ENCODE results near the gene AIF1. TPM values are rescaled to one million over a fixed set of nuclear protein-coding genes. Genes with fewer than 3 reads are reported as not detected.
A peak's percentile ranks its signal among the peaks of the same experiment; 100 is the strongest.
"Not testable (repeated sequence)": the region's sequence is repeated elsewhere in the genome, so short reads cannot be mapped to it uniquely, and the experiment has no call there.

Gene AIF1
- total RNA-seq, 1 experiment from 2014 or later: not detected

DNA sequence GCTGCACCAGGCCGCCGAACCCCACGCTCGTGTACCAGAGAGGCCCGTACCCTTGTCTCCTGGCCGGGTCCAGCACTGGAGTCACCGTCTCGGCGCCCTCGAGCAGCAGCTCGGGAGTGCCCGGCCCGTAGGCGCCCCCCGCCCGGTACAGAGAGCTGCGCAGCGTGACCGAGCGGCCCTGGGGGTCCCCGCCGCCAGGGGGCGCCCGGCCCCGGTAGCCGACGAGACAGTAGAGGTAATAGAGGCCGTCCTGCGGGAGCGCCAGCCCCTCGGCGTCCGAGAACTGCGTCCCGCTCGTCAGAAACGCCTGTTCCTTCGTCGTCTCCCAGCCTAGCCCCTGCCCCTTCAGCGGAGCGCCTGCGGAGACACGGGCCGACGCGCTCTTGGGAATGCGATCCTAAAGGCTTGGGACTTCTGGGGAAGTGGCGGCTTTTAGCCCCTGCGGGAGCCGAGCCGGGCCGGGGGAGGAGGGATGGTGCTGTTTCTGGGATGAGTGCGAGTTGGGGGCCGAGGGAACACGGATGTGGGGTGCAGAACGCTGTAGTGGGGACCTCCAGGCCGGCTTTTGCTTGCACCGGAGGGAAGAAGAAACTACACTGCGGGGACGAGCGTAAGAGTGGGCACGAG lies 34.1 kb upstream of the AIF1 start:
- DNase-seq (ENCODE audit: low spot score): peak; percentile 48

DNA sequence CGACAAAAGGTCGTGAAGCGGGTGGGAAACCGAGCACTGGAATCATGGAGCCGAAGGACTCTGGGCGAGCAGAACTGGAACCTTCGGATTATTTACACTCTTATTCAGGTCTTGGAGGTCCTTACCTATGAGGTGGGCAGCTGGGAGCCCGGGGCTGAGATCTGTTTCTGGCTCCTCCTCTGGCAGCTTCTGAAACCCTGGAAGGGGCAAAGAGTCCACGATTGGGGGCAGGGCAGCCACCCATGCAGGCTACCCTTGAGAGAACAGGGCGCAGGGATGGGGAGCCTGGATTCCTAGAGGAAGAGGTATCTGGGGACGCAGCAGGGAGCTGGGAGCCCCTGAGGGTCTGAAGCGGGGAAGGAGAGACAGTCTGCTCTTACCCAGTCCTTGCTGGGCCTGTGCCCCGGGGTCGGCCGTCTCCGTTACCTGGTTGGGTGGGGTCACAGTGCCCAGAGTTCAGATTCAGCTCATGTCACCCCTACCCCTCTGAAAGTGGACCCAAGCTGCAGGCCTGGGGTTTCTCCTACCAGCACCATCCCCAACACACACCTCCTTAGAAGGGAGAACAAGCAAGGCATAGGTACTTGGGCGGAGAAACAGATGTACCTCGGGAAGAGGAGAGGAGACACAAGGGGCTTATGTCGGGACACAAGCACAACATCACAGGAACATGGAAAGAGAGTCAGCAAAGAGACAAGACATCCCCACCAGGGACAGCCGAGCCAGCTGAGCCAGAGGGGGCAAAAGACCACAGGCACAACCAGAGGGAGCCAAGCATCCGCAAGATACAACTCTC lies 33.4 kb upstream of the AIF1 start:
- DNase-seq (ENCODE audit: low spot score): no peak

DNA sequence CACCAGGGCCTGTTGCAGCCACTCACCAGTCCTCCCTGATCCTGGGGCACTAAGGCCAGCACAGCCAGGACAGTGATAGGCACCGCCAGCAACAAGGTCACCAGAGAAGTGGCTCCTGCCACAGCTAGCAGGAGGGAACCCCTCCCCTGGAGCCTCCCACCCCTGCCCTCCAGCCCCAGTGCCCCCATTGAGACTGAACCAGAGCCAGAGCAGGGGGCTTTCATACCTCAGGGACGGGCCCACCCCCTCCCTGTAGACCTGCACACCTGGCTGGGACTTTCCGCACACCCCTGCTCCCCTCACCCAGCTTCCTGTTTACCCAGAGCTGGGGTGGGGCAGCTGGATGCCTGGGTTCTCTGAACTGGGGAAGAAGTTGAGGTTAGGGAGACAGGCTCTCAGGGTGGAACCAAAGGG lies 32.8 kb upstream of the AIF1 start, which contains the start of gene LTB:
TSS of gene LTB (minus strand) at position 195 of the 414 bp plus-strand sequence. CDS start at position 188, 7 bp downstream.
- no peak for DNase-seq (ENCODE audit: low spot score)

DNA sequence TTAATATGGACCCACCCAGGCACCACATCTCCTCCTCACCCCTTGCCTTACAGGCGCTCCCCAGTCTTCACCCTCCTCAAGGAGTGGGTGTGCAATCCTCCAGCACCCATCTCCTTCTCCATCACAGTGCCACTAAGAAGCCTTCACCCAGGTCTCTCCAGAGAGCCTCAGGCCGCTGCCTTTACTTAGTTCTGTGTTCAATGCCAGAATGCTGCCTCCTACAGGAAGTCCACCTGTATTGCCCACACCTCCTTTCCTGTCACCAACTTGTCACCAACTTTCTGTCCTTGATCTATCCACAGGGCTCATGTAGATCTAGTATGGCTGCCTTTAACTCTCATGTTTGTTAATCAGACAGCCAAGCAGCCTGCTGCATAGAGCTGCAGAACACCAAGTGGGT lies 29.5 kb upstream of the AIF1 start:
- peak; percentile 7 for DNase-seq (ENCODE audit: low spot score)

DNA sequence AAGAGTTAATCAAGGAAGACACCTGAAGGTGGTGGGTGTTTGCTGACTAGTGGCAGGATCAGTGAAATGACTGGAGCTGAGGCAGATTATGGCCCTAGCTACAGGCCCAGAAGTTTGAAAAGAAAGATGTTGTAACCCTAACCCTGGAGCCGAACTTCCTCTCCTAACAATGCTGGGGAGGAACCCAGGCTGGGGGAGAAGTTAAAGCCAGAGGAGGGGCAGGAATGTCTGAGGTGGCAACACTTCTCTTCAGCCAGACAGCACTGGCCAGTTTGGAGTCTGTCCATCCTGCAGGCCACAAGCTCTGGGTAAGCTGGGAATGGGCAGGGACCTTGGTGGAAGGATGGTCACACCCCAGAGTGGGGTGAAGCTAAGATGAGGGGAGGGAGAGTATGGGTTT lies 29.0 kb upstream of the AIF1 start, which contains the start of gene LST1:
TSS of gene LST1 (plus strand) at position 270 of the 400 bp plus-strand sequence. CDS start 1,023 bp downstream, outside the sequence.
- no peak for DNase-seq (ENCODE audit: low spot score)

DNA sequence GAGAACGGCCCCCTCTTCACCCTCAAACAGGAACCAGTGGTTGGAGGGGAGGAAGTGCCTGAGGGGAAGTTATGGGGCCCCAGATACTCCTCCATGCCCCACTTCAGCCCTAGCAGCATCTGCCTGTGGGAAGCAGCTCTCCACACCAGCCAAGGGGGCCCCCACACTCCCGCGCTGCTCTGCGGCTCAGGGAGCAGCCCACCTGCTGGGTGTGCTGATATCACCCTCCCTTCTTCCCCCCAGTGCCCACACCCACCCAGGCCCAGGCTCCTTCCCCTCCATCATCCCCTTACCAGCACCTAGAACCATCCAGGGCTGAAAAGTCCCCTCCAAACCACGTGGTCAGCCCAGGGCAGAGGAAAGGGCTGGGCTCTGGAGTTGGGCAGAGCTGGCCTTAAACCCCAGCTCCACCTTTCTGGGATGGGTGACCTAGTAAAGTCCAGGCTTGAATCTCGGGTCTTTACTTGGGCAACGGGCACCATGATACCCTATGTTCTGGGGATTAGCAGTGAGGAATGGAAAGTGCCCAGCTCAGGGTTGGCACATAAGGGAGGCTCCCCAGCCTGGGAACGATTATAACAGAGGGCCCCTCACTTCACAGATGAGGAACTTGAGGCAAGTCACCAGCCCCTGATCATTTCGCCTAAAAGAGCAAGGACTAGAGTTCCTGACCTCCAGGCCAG lies 28.3 kb upstream of the AIF1 start:
- DNase-seq (ENCODE audit: low spot score): no peak

DNA sequence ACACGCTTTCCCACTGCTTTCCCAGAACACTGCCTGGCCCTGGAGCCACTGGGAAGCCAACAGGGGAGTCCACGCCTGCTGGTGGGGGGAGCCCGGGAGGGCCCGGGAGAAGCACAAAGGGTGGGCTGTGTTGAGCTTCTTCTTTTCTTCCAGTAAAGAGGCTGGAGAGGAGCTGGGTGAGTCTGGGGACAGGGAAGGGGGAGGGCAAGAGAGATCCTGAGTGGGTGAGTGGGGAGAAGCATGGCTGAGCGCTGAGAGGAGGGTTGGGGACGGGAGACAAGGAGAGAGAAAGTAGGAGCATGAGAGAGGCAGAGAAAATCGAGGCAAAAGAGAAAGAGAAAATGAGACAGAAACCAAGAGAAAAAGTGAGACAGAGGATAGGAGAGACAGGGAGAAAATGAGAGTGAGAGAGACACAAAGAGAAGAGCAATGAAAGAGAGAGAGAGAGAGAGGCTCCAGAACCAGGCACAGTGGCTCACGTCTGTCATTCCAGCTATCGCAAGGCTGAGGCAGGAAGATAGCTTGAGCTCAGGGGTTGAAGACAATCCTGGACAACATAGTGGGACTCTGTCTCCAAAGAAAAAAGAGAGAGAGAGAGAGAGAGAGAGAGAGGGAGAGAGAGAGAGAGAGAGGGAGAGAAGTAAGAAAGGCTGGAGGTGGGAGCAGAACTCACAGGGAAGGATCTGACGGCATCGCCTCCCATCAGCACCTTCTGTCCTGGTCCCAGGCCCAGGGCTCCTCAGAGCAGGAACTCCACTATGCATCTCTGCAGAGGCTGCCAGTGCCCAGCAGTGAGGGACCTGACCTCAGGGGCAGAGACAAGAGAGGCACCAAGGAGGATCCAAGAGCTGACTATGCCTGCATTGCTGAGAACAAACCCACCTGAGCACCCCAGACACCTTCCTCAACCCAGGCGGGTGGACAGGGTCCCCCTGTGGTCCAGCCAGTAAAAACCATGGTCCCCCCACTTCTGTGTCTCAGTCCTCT lies 26.9 kb upstream of the AIF1 start:
- no peak for DNase-seq (ENCODE audit: low spot score)

DNA sequence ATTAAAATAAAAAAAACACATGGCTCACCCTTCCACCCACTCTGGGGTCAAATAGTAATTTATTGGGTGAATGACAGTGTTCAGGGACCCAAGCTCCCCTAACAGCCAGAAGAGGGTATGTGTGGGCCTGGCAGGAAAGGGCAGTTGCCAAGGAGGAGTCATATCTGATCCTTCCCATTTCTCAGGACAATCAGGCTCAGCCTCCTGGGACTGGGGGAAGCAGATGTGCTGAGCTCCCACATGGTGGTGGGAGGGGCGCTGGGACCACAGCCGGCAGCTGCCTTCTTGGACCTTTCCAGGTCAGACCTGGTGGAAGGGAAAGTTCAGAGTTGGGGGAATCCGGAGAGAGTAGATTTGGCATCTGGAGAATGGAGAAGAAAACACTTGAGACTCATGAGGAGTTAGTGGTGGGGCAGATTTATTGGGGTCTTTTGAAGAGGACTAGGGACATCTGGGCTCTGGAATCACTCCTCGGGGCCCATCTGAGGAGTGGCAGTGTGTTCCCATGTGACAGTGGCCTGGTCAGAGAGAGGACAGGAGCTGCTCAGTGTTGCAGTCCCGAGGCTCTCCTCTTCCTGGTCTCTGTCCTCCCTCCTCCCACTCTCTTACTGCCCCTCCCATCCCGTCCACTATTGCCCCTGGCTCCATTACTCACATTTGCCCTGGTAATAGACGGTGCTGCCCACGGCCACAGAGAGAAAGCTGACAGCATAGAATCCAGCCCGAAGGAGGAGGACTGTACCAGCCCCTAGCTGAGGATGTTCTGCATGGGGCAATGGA lies 26.0 kb upstream of the AIF1 start:
- DNase-seq (ENCODE audit: low spot score): no peak

DNA sequence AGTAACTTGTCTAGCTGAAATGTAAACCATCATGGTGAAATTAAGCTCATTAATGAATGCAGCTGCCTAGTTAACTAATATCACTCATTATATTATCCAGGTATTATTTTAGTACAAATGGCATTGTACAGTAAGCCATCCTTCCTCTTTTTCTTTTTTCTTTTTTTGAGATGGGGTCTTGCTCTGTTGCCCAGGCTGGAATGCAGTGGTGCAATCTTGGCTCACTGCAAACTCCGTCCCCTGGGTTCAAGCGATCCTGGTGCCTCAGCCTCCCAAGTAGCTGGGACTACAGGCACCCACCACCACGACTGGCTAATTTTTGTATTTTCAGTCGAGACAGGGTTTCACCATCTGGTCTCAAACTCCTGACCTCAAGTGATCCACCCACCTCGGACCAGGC lies 24.3 kb upstream of the AIF1 start:
- DNase-seq (ENCODE audit: low spot score): not testable (repeated sequence)

DNA sequence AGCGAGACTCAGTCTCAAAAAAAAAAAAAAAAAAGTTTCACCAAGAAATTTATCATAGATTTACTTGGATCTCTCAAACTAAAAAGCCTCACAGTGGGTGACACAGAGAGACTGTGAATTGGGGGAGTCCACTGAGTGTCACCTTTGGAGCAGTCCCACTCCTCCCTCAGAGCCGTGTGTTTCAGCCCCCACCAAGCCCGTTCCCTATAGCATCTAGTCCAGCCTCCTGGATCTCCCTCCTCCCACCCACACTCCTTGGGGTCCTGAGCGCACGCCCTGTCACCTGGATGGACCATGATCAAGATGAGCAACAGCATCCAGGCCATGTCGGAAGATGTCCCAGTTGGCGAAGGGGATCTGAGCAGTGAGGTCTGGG lies 22.6 kb upstream of the AIF1 start:
- no peak for DNase-seq (ENCODE audit: low spot score)

DNA sequence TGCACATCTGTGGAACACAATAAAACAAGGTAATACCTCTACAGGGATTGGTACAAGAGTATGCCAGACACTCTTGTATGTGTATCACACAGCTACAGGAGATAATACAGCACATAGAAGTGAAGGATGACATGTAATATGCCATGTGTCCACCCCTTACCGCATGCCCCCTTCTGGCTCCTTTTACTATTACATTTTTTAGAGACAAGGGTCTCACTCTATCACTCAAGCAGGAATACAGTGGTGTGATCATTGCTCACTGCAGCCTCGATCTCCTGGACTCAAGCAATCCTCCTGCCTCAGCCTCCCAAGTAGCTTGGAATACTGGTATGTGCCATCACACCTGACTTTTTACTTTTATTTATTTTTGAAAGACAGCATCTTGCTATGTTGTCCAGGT lies 18.0 kb upstream of the AIF1 start:
- DNase-seq (ENCODE audit: low spot score): no peak

DNA sequence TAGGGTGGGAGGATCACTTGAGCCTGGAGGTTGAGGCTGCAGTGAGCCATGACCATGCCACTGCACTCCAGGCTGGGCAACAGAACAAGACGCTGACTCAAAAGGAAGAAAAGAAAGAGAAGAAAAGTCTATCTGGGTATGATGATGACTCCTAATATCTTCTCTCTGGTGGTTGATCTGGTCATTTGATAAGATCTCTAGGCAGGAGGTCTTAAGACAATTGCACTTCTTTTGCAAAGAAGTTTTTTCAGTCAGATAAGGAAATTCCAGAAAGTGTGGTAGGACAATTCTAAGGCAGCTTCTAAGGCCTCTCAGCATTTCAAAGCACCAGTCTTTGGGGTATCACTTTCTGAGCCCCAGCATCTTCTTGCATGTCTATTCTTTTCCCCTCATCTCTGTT lies 7.7 kb upstream of the AIF1 start:
- no peak for DNase-seq (ENCODE audit: low spot score)

DNA sequence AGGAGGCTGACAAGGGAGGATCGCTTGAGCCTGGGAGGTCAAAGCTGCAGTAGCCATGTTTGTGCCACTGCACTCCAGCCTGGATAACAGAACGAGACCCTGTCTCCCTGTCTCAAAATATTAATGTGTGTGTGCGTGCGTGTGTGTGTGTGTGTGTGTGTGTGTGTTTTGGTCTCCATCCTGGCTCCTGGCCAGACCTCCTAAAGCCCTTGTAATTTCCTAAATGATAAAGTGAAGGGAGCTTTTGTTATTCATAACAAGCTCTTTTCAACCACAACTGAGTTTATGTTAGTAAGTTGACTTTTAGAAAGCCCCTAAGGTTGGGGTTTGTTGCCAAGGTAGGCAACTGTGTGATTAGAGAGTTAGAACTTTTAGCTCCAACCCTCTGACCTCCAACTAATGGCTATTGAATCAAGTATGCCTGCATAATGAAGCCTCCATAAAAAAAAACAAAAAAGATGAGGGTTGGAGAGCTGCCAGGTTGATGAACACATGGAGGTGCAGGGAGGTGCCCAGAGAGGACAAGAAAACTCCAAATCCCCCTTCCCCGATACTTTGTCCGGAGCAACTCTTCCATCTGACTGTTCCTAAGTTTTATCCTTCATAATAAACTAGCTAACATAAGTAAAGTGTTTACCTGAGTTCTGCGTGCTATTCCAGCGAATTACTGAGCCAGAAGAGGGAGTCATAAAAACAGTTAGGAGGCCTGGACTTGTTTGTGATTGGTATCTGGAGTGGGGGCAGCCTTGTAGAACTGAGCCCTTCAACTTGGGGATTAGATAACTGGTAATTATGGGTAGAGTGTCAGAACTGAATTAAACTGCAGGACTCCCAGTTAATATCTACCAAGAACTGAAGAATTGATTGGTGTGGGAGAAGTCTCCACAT lies 5.3 kb upstream of the AIF1 start:
- no peak for DNase-seq (ENCODE audit: low spot score)

DNA sequence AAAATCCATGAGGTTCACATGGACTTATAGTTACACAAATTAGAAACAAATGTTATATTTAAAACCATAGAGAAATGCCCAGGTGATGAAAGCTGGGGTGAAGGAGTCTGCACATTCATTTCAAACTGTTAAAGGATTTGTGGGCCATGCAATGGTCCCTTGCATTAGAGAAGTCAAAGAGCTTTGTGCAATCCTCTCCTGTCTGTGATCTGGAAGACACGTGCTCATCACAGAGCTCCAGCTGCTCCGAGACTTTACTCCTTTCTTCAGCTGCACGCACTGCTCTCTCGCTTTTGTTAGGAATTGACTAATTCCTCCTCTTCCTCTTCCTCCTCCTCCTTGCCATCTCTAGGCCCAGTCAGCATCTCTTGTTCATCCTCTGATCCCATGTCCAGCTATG lies 4.1 kb upstream of the AIF1 start:
- DNase-seq (ENCODE audit: low spot score): no peak

DNA sequence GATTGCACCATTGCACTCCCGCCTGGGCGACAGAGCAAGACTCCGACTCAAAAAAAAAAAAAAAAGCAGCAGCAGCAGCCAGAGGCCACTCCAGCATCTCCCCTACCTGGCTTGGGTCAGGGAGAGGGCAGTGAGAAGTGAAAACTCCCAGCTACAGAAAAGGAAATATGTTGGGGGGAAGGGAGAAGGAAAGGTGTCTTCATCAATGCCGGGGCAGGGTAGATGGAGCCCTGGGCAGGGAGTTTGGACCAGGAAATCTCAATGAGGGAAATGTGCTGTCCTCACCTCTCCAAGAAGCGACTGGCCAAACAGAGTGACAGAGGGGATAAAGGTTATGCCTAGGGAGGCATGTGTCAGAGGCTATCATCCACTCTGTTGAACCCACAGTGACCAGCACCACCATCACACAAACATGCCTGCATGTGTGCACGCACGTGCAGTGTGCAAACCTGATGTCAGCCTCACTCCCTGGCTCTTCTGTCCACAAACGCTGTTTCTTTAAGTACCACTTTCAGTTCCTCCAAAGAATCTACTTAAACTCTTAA lies 887 bp upstream of the AIF1 start:
- DNase-seq (ENCODE audit: low spot score): no peak

DNA sequence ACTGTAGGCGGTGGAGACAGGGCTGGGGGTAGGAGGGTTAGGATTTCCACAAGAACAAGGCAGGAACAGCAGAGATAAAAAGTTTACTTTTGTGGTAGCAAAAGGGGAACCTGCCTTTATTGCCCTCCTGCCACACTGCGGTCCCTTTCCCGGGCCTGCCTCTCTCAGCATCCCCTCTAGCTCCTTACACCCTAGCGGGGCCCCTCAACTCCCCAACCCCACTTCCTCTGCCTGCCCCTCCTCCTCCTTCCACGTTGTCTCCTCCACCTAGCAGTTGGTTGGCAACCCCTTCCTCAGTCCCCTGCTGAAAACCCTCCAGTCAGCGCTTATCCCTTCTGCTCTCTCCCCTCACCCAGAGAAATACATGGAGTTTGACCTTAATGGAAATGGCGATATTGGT lies 714 bp downstream of the AIF1 start:
- no peak for DNase-seq (ENCODE audit: low spot score)

DNA sequence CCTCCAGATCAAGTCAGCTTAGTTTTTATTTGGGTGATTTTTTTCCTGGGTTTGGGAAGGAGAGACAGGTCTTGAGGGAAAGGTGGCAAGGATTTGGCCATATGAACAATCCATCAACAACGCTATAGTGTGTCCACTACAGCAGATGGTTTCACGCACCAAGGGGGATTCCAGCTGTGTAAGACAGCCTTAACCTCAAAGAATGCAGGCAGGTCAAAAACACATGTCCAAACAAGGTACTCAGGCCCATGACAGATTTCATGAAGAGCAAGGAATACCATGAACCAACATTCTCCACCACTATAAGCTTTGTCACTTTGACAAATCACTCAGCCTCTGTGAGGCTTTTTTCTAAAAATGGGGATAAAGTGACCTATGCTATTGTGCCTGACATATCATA lies 2.0 kb downstream of the AIF1 start:
- no peak for DNase-seq (ENCODE audit: low spot score)

DNA sequence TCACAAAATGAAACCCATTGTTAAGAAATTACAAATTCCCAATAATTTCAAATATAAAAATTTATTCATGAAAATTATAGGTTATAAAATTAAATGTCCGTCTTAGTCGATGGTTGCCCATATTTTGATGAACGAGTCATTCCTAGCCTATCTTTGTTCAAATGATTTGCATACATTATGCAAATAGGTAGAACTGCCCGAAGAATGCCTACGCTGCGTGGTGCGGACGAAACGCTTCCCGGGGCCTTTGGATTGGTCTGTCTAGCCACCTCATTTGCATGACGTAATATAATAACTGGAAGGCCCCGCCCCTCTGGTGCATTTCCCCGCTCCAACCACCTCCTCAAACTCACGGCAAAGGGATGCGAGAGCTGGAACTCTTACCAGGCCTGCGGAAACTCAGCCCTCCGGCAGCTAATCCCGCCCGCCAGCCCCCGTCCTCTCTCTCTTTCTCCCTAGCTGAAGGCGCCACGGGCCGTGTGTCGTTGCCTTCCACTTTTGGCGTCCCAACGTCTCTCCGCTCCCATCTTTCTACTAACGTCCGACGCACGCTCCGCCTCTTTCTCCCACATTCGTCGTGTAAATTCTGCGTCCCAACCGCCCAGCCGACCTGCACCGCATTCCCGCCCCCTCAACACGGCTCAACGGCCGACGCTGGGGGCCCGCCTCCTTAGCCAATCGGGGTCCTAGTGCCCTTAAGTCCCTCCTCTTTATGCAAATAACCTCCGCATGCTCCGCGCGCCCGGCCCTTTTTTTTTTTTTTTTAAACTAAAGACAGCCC lies 5.0 kb downstream of the AIF1 start:
- DNase-seq (ENCODE audit: low spot score): peak; percentile 98
